PC-9 (cell line): ENCODE measurements around the gene MVB12B. TPM values are rescaled to one million over a fixed set of nuclear protein-coding genes. Genes with fewer than 3 reads are reported as not detected.

Experiments used
- BruUV-seq: library from RNA; stranded (reverse); fragments of 400-500 nt; replicated peaks from 2 replicates; lab custom pipeline; 2021; lab: Mats Ljungman, UMichigan
- CTCF ChIA-PET: fragments of 300-600 bp; sonication (Branson Sonifier 250); formaldehyde crosslinking; loops from one replicate; lab custom pipeline; 2022; ENCODE audit warnings: antibody characterized with exemption; lab: Charles Lee
- POLR2A ChIA-PET: fragments of 300-600 bp; sonication (Branson Sonifier 250); formaldehyde crosslinking; loops from one replicate; lab custom pipeline; 2022; ENCODE audit warnings: antibody characterized with exemption; ENCODE audit not compliant: unreplicated experiment; lab: Charles Lee
- DNase-seq, 2 experiments: peaks; one replicate each; pipeline versions ENCODE4 v3.0.0 to v3.0.0-alpha.2; 2015 to 2022; ENCODE audit warnings: mixed read lengths in 1 of 2
- H2AFZ ChIP-seq: fragments of 200-600 bp; sonication (generic); 2 replicates; pipeline ENCODE4 v1.8.1; 2017; ENCODE audit warnings: antibody characterized with exemption
- H3F3A ChIP-seq: fragments of 200-600 bp; sonication (generic); 2 replicates; pipeline ENCODE4 v1.8.1; 2017; ENCODE audit warnings: antibody characterized with exemption, mild to moderate bottlenecking, low read depth; ENCODE audit not compliant: insufficient read depth
- H3K27ac ChIP-seq: fragments of 200-600 bp; sonication (generic); 2 replicates; pipeline ENCODE4 v1.6.1; 2016; ENCODE audit warnings: mixed run types
- H3K27me3 ChIP-seq: fragments of 200-600 bp; sonication (generic); 2 replicates; pipeline ENCODE4 v1.6.1; 2016; ENCODE audit warnings: low read depth, mixed run types; ENCODE audit not compliant: insufficient read depth
- H3K36me3 ChIP-seq: fragments of 200-600 bp; sonication (generic); 2 replicates; pipeline ENCODE4 v1.6.1; 2016; ENCODE audit warnings: low read depth, mixed run types
- H3K4me1 ChIP-seq: fragments of 200-600 bp; sonication (generic); replicated peaks from 2 replicates; pipeline ENCODE4 v1.6.1; 2016; ENCODE audit warnings: mixed run types; ENCODE audit not compliant: insufficient read depth
- H3K4me2 ChIP-seq: fragments of 200-600 bp; sonication (generic); 2 replicates; pipeline ENCODE4 v1.6.1; 2017; ENCODE audit warnings: mixed run types
- H3K4me3 ChIP-seq: fragments of 200-600 bp; sonication (generic); 2 replicates; pipeline ENCODE4 v1.6.1; 2016; ENCODE audit warnings: mixed run types
- H3K79me2 ChIP-seq: fragments of 200-600 bp; sonication (generic); 2 replicates; pipeline ENCODE4 v1.6.1; 2017; ENCODE audit warnings: low read depth, mixed run types
- H3K9me2 ChIP-seq: fragments of 200-600 bp; sonication (generic); 2 replicates; pipeline ENCODE4 v1.8.1; 2017; ENCODE audit warnings: mild to moderate bottlenecking; ENCODE audit not compliant: insufficient read depth
- H3K9me3 ChIP-seq: fragments of 200-600 bp; sonication (generic); 2 replicates; pipeline ENCODE4 v1.8.1; 2016; ENCODE audit warnings: low read depth; ENCODE audit not compliant: insufficient read depth
- H4K20me1 ChIP-seq: fragments of 200-600 bp; sonication (generic); 2 replicates; pipeline ENCODE4 v1.8.1; 2017; ENCODE audit not compliant: insufficient read depth
- EZH2 ChIP-seq: fragments of 200-600 bp; sonication (generic); IDR thresholded peaks from 2 replicates; pipeline ENCODE4 v1.8.0; 2017; ENCODE audit warnings: antibody characterized with exemption, low read depth
- intact Hi-C: fragments of 100-400 bp; cut with micrococcal nuclease; formaldehyde crosslinking; loops from one replicate; pipeline ENCODE4 v1.10.0; 2022; ENCODE audit not compliant: unreplicated experiment
- total RNA-seq: library from RNA; stranded (reverse); gene quantifications from 2 replicates; pipeline ENCODE4 v1.2.3, GENCODE V29; 2021
- TF ChIP-seq, protein P1 (sequence below): fragments of 200-600 bp; sonication (generic); conservative IDR thresholded peaks from 2 replicates; pipeline ENCODE4 v1.6.1; 2017; ENCODE audit warnings: mixed run types, antibody characterized with exemption, mild to moderate bottlenecking, moderate library complexity

Gene MVB12B
- total RNA-seq, 1 experiment from 2014 or later = 8.8 TPM

DNA sequence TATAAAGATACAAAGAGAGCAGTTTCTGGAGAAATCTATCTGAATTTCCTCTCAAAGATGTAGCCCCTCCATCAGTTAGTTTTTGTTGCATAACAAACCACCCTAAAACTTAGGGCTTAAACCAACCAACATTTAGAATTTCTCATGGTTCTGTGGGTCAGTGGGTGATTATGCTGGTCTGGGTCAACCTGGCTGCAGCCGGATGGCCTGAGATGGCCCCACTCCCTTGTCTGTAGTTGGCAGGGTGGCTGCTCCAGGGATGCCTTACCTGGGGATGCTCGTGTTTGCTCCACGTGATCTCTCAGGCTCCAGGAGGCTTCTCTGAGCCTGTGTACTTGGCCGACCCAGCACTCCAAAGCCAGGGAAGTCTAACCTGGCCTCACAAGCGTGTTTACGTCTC lies 139.3 kb downstream of the MVB12B start:
- no peak overlapping the region for H3K4me2 ChIP-seq
- no peaks in the 10 kb centered on the region for H3K9me2 ChIP-seq
- CTCF ChIA-PET = no interaction called here
- no peaks in the 10 kb centered on the region for H3K9me3 ChIP-seq
- intact Hi-C loops = no loop called here
- no TSS peak for BruUV-seq
- no peak overlapping the region for H3K27ac ChIP-seq
- no peak overlapping the region for H3K4me3 ChIP-seq
- no peak for DNase-seq
- no peaks in the 10 kb centered on the region for H3K4me1 ChIP-seq
- no peaks in the 10 kb centered on the region for H3F3A ChIP-seq
- no peaks in the 10 kb centered on the region for H3K36me3 ChIP-seq
- POLR2A ChIA-PET = no interaction called here
- no peak overlapping the region for H2AFZ ChIP-seq
- no peaks in the 10 kb centered on the region for H3K27me3 ChIP-seq
- no peaks in the 10 kb centered on the region for H4K20me1 ChIP-seq
- no peaks in the 10 kb centered on the region for H3K79me2 ChIP-seq
- TF ChIP-seq, protein P1, sequence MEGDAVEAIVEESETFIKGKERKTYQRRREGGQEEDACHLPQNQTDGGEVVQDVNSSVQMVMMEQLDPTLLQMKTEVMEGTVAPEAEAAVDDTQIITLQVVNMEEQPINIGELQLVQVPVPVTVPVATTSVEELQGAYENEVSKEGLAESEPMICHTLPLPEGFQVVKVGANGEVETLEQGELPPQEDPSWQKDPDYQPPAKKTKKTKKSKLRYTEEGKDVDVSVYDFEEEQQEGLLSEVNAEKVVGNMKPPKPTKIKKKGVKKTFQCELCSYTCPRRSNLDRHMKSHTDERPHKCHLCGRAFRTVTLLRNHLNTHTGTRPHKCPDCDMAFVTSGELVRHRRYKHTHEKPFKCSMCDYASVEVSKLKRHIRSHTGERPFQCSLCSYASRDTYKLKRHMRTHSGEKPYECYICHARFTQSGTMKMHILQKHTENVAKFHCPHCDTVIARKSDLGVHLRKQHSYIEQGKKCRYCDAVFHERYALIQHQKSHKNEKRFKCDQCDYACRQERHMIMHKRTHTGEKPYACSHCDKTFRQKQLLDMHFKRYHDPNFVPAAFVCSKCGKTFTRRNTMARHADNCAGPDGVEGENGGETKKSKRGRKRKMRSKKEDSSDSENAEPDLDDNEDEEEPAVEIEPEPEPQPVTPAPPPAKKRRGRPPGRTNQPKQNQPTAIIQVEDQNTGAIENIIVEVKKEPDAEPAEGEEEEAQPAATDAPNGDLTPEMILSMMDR = no peak
- no peak for TF ChIP-seq EZH2

DNA sequence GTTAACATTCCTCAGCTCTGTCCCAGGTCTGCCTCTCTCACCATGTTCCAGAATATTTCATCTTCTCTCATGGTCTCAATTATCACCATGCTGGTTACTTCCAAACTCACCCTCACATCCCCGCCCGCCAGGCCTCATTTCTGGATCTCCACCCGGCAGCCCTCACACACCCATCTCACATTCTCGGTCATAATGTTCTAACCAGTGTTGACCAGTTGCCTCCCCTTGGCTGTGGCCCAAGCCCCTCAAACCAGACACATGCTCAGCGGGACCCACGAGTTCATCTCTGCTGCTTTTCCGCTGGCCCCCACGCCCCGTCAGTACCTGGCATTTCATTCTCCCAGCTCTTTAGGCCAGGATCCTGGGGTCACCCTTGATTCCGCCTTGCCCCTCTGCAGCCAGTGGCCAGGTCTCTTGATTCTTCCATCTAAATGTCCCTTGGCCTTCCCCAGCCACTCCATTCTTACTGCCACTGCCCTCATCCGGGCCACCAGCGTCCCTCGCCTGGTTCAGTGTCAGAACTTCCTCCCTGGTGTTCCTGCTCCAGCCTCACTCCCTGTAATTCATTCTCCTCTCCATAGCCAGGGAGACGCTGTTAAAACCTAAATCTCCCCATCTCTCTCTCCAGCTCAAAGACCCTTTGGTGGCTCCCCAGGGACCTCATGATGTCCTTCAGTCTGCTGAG lies 141.7 kb downstream of the MVB12B start:
- no TSS peak for BruUV-seq
- no peak for TF ChIP-seq EZH2
- TF ChIP-seq, protein P1 = no peak
- no peaks in the 10 kb centered on the region for H3K9me3 ChIP-seq
- no peak for DNase-seq
- peaks cover 5% of the 10 kb centered on the region; the same call in 1 of the 2 replicates for H3F3A ChIP-seq
- no peaks in the 10 kb centered on the region for H4K20me1 ChIP-seq
- CTCF ChIA-PET = no interaction called here
- H3K79me2 ChIP-seq = no peaks in the 10 kb centered on the region
- no peaks in the 10 kb centered on the region for H3K27me3 ChIP-seq
- H3K27ac ChIP-seq = no peak overlapping the region
- intact Hi-C loops = no loop called here
- no peak overlapping the region for H3K4me2 ChIP-seq
- POLR2A ChIA-PET = no interaction called here
- no peaks in the 10 kb centered on the region for H3K4me1 ChIP-seq
- H3K36me3 ChIP-seq = no peaks in the 10 kb centered on the region
- H3K9me2 ChIP-seq = no peaks in the 10 kb centered on the region
- H3K4me3 ChIP-seq = no peak overlapping the region
- no peak overlapping the region for H2AFZ ChIP-seq

DNA sequence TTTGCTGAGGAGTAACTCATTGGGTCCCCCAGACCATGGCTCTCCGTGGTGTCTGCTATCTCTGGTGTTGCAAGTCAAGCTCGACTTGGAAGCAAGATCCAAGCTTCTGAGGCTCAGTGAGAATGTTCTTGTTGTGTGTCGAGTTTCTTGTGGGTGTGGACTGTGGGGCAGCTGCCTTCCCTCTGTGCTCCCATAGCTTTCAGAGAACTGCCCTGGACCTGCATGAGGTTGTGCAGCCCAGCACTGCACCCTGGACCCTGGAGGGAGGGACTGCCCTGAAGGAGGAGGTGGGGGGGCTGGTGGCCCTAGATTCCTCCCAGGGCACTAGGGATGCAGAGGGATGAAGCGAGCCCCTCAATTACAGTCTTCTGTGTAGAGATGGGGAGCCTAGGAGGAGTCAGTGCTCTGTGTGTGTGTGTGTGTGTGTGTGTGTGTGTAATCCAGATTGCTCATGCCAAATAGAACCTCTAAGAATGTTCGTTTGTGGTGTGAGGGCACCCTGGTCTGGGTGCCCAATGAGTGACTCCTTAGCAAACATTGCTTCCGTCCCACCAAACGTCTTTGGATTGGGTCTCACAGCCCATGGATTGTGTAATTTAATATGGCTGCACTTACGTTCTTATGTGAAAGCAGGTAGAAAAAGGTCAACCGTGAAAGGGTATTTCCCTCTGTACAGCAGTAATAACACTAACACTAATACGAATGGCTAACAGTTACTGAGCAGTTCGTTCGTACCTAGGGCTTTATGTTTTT lies 143.8 kb downstream of the MVB12B start:
- DNase-seq = no peak
- no TSS peak for BruUV-seq
- H3K27ac ChIP-seq = no peak overlapping the region

More for the DNA sequence above, 143.8 kb downstream of the MVB12B start:
- H2AFZ ChIP-seq = no peak overlapping the region
- H3K4me1 ChIP-seq = peaks cover 10% of the 10 kb centered on the region
- no peak for TF ChIP-seq EZH2
- TF ChIP-seq, protein P1 = no peak
- no peaks in the 10 kb centered on the region for H3K79me2 ChIP-seq
- H3K9me3 ChIP-seq = no peaks in the 10 kb centered on the region
- ChIA-PET CTCF (no interaction called here), POLR2A (no interaction called here)
- no peak overlapping the region for H3K4me3 ChIP-seq
- H4K20me1 ChIP-seq = no peaks in the 10 kb centered on the region
- H3K36me3 ChIP-seq = no peaks in the 10 kb centered on the region
- H3K9me2 ChIP-seq = no peaks in the 10 kb centered on the region
- H3F3A ChIP-seq = peaks cover 5% of the 10 kb centered on the region; the same call in 1 of the 2 replicates
- no peak overlapping the region for H3K4me2 ChIP-seq
- no peaks in the 10 kb centered on the region for H3K27me3 ChIP-seq
- intact Hi-C loops = no loop called here
